Measurements from ENCODE around the gene SRP19. TPM values are rescaled to one million over a fixed set of nuclear protein-coding genes. Genes with fewer than 3 reads are reported as not detected.

The SRP19 gene
- total and polyA plus RNA-seq, 4 experiments from 2014 or later: 51.4 to 163 (median 102) TPM

GRCh38 chr5:112866739-112867138 lies 5.7 kb downstream of the SRP19 start:
- Histone ChIP-seq H3K4me1 (ENCODE audit: insufficient read depth, low read length) (peaks cover 51% of the 10 kb centered on the region), H3K9me3 (ENCODE audit: control insufficient read depth in 1 of 2, low read length in 2 of 2) (no peaks in the 10 kb centered on the region), H3K27ac (ENCODE audit: low read depth, low read length) (no peak overlapping the region), H3K27me3 (ENCODE audit: insufficient read depth, low read length) (no peaks in the 10 kb centered on the region), H3K4me3 (ENCODE audit: low read length in 2 of 2) (no peak overlapping the region), H3K36me3 (ENCODE audit: insufficient read depth, low read length) (peaks cover 37% of the 10 kb centered on the region)
- POLR2A ChIA-PET (ENCODE audit: partially characterized antibody): interaction anchor here (1.2 kb wide), 1 partner anchor 22 kb away, joined by 3 read pairs; no protein-coding TSS in a partner anchor
- no peaks in the 10 kb centered on the region for H3K27me3 Mint-ChIP-seq
- peaks cover 40 to 73% of the 10 kb centered on the region in 2 donors for H3K36me3 Mint-ChIP-seq
- no peak for DNase-seq
- no peak overlapping the region for H3K4me3 Mint-ChIP-seq
- H3K4me1 Mint-ChIP-seq: peaks cover 30 to 59% (median 46%) of the 10 kb centered on the region in 4 donors
- peak overlapping the region in 5 of 7 donors; percentile 3 to 78 (median 11) for H3K27ac Mint-ChIP-seq
- intact Hi-C loops (cut with micrococcal nuclease): no loop called here
- H3K9me3 Mint-ChIP-seq: no peaks in the 10 kb centered on the region
- CTCF ChIA-PET (ENCODE audit: partially characterized antibody): interaction anchor here (1.1 to 1.5 kb wide), 2 partner anchors 19 to 23 kb away, joined by 5 to 7 read pairs; no protein-coding TSS in a partner anchor

DNA sequence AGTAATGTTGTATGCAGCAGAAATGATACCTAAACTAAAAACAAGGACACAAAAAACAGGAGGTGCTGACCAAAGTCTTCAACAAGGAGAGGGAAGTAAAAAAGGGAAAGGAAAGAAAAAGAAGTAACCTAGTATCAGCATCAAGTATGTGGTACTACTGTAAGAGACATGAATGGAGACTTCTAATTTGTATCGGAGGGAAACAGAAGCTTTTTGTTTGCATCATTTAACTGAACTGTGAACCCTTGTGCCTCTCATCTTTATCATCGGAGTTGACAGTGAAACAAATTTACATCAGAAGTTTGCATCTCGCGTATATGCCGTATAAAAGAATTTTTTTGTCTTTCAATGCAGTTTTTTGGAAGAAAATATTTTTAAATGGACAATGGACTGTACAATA lies 6.3 kb downstream of the SRP19 start:
- DNase-seq: no peak
- H3K27ac ChIP-seq (ENCODE audit: low read depth, low read length): no peak overlapping the region
- H3K36me3 ChIP-seq (ENCODE audit: insufficient read depth, low read length): peaks cover 37% of the 10 kb centered on the region
- H3K27me3 Mint-ChIP-seq: no peaks in the 10 kb centered on the region
- H3K4me3 ChIP-seq (ENCODE audit: low read length in 2 of 2): no peak overlapping the region
- CTCF ChIA-PET (ENCODE audit: partially characterized antibody): interaction anchor here (1.0 to 1.5 kb wide), 3 partner anchors 19 to 55 kb away, joined by 3 to 7 read pairs (median 5); no protein-coding TSS in a partner anchor
- no peak overlapping the region for H3K4me3 Mint-ChIP-seq
- H3K9me3 Mint-ChIP-seq: no peaks in the 10 kb centered on the region
- H3K9me3 ChIP-seq (ENCODE audit: control insufficient read depth in 1 of 2, low read length in 2 of 2): no peaks in the 10 kb centered on the region
- intact Hi-C loops (cut with micrococcal nuclease): no loop called here
- peaks cover 40 to 74% of the 10 kb centered on the region in 2 donors for H3K36me3 Mint-ChIP-seq
- no peaks in the 10 kb centered on the region for H3K27me3 ChIP-seq (ENCODE audit: insufficient read depth, low read length)
- H3K4me1 ChIP-seq (ENCODE audit: insufficient read depth, low read length): peaks cover 45% of the 10 kb centered on the region
- H3K4me1 Mint-ChIP-seq: peaks cover 29 to 53% (median 42%) of the 10 kb centered on the region in 4 donors
- peak overlapping the region in 6 of 7 donors; percentile 11 to 82 (median 51) for H3K27ac Mint-ChIP-seq
- POLR2A ChIA-PET (ENCODE audit: partially characterized antibody): no interaction called here

- Mint-ChIP-seq H3K9me3 (no peaks in the 10 kb centered on the region), H3K27me3 (no peaks in the 10 kb centered on the region), H3K4me3 (peak overlapping the region in 1 of 8 donors; percentile 11), H3K4me1 (peaks cover 26 to 52% (median 40%) of the 10 kb centered on the region in 4 donors), H3K27ac (peak overlapping the region; percentile 30 to 88 (median 78)), H3K36me3 (peaks cover 32 to 64% of the 10 kb centered on the region in 2 donors)
- H3K27ac ChIP-seq (ENCODE audit: low read depth, low read length): peak overlapping the region; percentile 6
- ChIA-PET POLR2A (ENCODE audit: partially characterized antibody) (interaction anchor here (0.5 to 2.1 kb wide), 6 partner anchors 9 to 106 kb away, joined by 3 to 8 read pairs (median 4); partner anchors contain the start of genes DCP2, REEP5 and SRP19), CTCF (ENCODE audit: partially characterized antibody) (interaction anchor here (1.2 to 1.5 kb wide), 2 partner anchors 9 to 57 kb away, joined by 3 to 5 read pairs; partner anchors contain the start of gene SRP19)
- DNase-seq: peak in 3 of 5 donors; percentile 19 to 45 (median 32)
- H3K9me3 ChIP-seq (ENCODE audit: control insufficient read depth in 1 of 2, low read length in 2 of 2): no peaks in the 10 kb centered on the region
- H3K27me3 ChIP-seq (ENCODE audit: insufficient read depth, low read length): no peaks in the 10 kb centered on the region
- peaks cover 40% of the 10 kb centered on the region for H3K4me1 ChIP-seq (ENCODE audit: insufficient read depth, low read length)
- H3K36me3 ChIP-seq (ENCODE audit: insufficient read depth, low read length): peaks cover 22% of the 10 kb centered on the region
- intact Hi-C loops (cut with micrococcal nuclease): no loop called here
- H3K4me3 ChIP-seq (ENCODE audit: low read length in 2 of 2): no peak overlapping the region
These were observed 8.9 kb downstream of the SRP19 start for GRCh38 chr5:112869948-112870347.

DNA sequence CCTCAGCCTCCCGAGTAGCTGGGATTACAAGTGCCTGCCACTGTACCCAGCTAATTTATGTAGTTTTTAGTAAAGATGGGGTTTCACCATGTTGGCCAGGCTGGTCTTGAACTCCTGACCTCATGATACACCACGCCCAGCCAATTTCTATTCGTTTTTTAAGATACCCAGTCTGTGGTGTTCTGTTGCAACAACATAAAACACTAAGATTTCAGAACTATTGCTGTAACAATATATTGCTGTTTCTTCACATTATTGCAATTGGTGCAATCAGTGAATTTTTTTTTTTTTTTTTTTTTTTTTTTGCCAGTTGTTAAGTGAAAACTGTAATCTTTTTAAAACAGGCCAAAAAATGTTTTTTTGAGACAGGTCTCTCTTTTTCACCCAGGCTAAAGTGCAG lies 9.9 kb downstream of the SRP19 start:
- H3K4me1 ChIP-seq (ENCODE audit: insufficient read depth, low read length): peaks cover 40% of the 10 kb centered on the region
- DNase-seq: no peak
- no peaks in the 10 kb centered on the region for H3K9me3 Mint-ChIP-seq
- H3K4me3 Mint-ChIP-seq: no peak overlapping the region
- no peaks in the 10 kb centered on the region for H3K27me3 ChIP-seq (ENCODE audit: insufficient read depth, low read length)
- no peaks in the 10 kb centered on the region for H3K27me3 Mint-ChIP-seq
- intact Hi-C loops (cut with micrococcal nuclease): no loop called here
- peaks cover 32 to 62% of the 10 kb centered on the region in 2 donors for H3K36me3 Mint-ChIP-seq
- H3K4me1 Mint-ChIP-seq: peaks cover 26 to 52% (median 41%) of the 10 kb centered on the region in 4 donors
- peak overlapping the region in 2 of 7 donors; percentile 48 to 78 for H3K27ac Mint-ChIP-seq
- ChIA-PET CTCF (ENCODE audit: partially characterized antibody) (interaction anchor here (1.2 to 1.5 kb wide), 2 partner anchors 10 to 56 kb away, joined by 3 to 5 read pairs; partner anchors contain the start of gene SRP19), POLR2A (ENCODE audit: partially characterized antibody) (interaction anchor here (1.1 to 2.1 kb wide), 3 partner anchors 10 to 105 kb away, joined by 3 to 6 read pairs (median 5); partner anchors contain the start of genes DCP2, REEP5 and SRP19)
- H3K27ac ChIP-seq (ENCODE audit: low read depth, low read length): peak overlapping the region; percentile 6
- peaks cover 19% of the 10 kb centered on the region for H3K36me3 ChIP-seq (ENCODE audit: insufficient read depth, low read length)
- H3K4me3 ChIP-seq (ENCODE audit: low read length in 2 of 2): no peak overlapping the region
- H3K9me3 ChIP-seq (ENCODE audit: control insufficient read depth in 1 of 2, low read length in 2 of 2): no peaks in the 10 kb centered on the region

DNA sequence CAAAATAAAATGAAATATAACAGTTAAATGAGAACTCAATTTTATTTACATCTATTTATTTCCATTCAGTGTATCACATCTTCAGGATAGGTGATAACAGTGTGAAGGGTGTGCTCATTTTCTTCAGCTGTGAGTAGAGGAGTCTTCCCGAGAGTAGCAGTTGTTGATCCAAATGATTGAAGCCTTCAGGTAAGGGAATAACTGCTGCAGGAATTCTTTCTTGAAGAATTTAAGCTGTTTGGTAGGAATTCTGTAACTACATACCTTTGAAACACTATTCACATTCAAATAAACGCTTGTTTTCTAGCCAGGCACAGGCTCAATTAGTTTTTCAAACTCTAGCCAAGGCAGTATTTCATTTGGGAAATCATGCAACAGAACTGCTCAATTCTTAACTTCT lies 15.3 kb downstream of the SRP19 start:
- peaks cover 36 to 57% (median 45%) of the 10 kb centered on the region in 4 donors for H3K4me1 Mint-ChIP-seq
- peaks cover 52% of the 10 kb centered on the region for H3K4me1 ChIP-seq (ENCODE audit: insufficient read depth, low read length)
- intact Hi-C loops (cut with micrococcal nuclease): no loop called here
- no peak overlapping the region for H3K4me3 Mint-ChIP-seq
- no peaks in the 10 kb centered on the region for H3K9me3 ChIP-seq (ENCODE audit: control insufficient read depth in 1 of 2, low read length in 2 of 2)
- peaks cover 23 to 44% of the 10 kb centered on the region in 2 donors for H3K36me3 Mint-ChIP-seq
- H3K27me3 Mint-ChIP-seq: no peaks in the 10 kb centered on the region
- H3K27ac ChIP-seq (ENCODE audit: low read depth, low read length): no peak overlapping the region
- peak overlapping the region in 3 of 7 donors; percentile 3 to 91 (median 30) for H3K27ac Mint-ChIP-seq
- no peak overlapping the region for H3K4me3 ChIP-seq (ENCODE audit: low read length in 2 of 2)
- H3K36me3 ChIP-seq (ENCODE audit: insufficient read depth, low read length): no peaks in the 10 kb centered on the region
- no peaks in the 10 kb centered on the region for H3K27me3 ChIP-seq (ENCODE audit: insufficient read depth, low read length)
- ChIA-PET POLR2A (ENCODE audit: partially characterized antibody) (interaction anchor here (3.1 kb wide), 1 partner anchor 12 kb away, joined by 11 read pairs; no protein-coding TSS in a partner anchor), CTCF (ENCODE audit: partially characterized antibody) (interaction anchor here (2.0 kb wide), 1 partner anchor 28 kb away, joined by 9 read pairs; no protein-coding TSS in a partner anchor)
- DNase-seq: no peak
- no peaks in the 10 kb centered on the region for H3K9me3 Mint-ChIP-seq

DNA sequence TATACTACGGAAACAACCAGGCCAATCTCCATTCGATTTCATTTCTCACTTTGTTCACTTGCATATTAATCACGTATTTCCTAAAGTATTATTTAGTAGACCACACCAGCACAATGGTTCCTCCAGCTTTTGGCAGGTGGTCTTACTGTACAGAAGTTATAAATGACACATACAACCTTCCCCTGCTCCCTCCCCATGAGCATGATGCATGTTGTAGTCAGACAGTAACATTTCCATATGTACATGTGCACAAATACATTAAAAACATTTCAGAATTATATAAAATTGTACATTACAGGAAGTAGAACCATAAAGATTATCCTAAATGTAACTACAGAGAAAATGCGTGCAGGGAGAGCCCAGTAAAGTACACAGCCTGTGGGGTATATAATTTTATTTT lies 17.0 kb downstream of the SRP19 start:
- Histone ChIP-seq H3K27ac (ENCODE audit: low read depth, low read length) (peak overlapping the region; percentile 31), H3K27me3 (ENCODE audit: insufficient read depth, low read length) (no peaks in the 10 kb centered on the region), H3K4me3 (ENCODE audit: low read length in 2 of 2) (no peak overlapping the region), H3K4me1 (ENCODE audit: insufficient read depth, low read length) (peaks cover 52% of the 10 kb centered on the region), H3K36me3 (ENCODE audit: insufficient read depth, low read length) (no peaks in the 10 kb centered on the region), H3K9me3 (ENCODE audit: control insufficient read depth in 1 of 2, low read length in 2 of 2) (no peaks in the 10 kb centered on the region)
- no peaks in the 10 kb centered on the region for H3K27me3 Mint-ChIP-seq
- peaks cover 23 to 39% of the 10 kb centered on the region in 2 donors for H3K36me3 Mint-ChIP-seq
- peak overlapping the region in 2 of 8 donors; percentile 11 to 68 for H3K4me3 Mint-ChIP-seq
- intact Hi-C loops (cut with micrococcal nuclease): loop anchor here (1.0 to 2.0 kb wide), 2 partner anchors 17 to 45 kb away; partner anchors contain the start of genes REEP5 and SRP19
- H3K4me1 Mint-ChIP-seq: peaks cover 33 to 54% (median 42%) of the 10 kb centered on the region in 4 donors
- DNase-seq: no peak
- POLR2A ChIA-PET (ENCODE audit: partially characterized antibody): interaction anchor here (1.0 to 3.1 kb wide), 8 partner anchors 8 to 98 kb away, joined by 4 to 20 read pairs (median 7); partner anchors contain the start of genes DCP2, REEP5 and SRP19
- no peaks in the 10 kb centered on the region for H3K9me3 Mint-ChIP-seq
- CTCF ChIA-PET (ENCODE audit: partially characterized antibody): interaction anchor here (0.8 to 1.7 kb wide), 11 partner anchors 8 to 101 kb away, joined by 3 to 8 read pairs (median 3); partner anchors contain the start of gene REEP5
- H3K27ac Mint-ChIP-seq: peak overlapping the region; percentile 52 to 91 (median 83)

DNA sequence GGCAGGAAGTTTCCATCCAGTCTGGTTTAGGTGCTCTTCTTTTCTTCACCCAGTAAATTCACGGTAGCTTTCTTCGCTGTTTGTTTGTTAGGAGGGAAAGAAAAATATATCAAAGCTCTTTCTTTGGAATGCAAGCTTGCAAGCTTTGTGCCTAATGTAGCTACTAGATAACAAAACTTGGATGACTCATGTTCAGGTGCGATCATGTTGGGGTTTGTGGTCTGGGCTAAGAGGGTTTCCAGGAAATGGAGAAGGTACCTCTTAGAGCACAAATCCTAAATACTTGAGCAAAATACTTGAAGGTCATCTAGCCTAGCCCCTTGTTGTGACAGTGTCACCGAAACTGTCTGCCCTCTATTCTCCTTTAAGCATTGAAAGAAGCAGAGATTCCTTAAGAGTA lies 17.7 kb downstream of the SRP19 start:
- peak; percentile 32 to 87 (median 49) for DNase-seq
- peaks cover 23 to 36% of the 10 kb centered on the region in 2 donors for H3K36me3 Mint-ChIP-seq
- CTCF ChIA-PET (ENCODE audit: partially characterized antibody): interaction anchor here (0.8 to 1.7 kb wide), 10 partner anchors 13 to 100 kb away, joined by 3 to 8 read pairs (median 3); partner anchors contain the start of gene REEP5
- POLR2A ChIA-PET (ENCODE audit: partially characterized antibody): interaction anchor here (1.0 to 3.1 kb wide), 8 partner anchors 9 to 98 kb away, joined by 4 to 20 read pairs (median 7); partner anchors contain the start of genes DCP2, REEP5 and SRP19
- Histone ChIP-seq H3K27me3 (ENCODE audit: insufficient read depth, low read length) (no peaks in the 10 kb centered on the region), H3K36me3 (ENCODE audit: insufficient read depth, low read length) (no peaks in the 10 kb centered on the region), H3K27ac (ENCODE audit: low read depth, low read length) (peak overlapping the region; percentile 31), H3K9me3 (ENCODE audit: control insufficient read depth in 1 of 2, low read length in 2 of 2) (no peaks in the 10 kb centered on the region), H3K4me3 (ENCODE audit: low read length in 2 of 2) (peak overlapping the region in 1 of 2 donors; percentile 13), H3K4me1 (ENCODE audit: insufficient read depth, low read length) (peaks cover 47% of the 10 kb centered on the region)
- H3K4me3 Mint-ChIP-seq: peak overlapping the region; percentile 3 to 73 (median 48)
- no peaks in the 10 kb centered on the region for H3K27me3 Mint-ChIP-seq
- H3K27ac Mint-ChIP-seq: peak overlapping the region; percentile 32 to 88 (median 80)
- H3K9me3 Mint-ChIP-seq: no peaks in the 10 kb centered on the region
- peaks cover 30 to 50% (median 38%) of the 10 kb centered on the region in 4 donors for H3K4me1 Mint-ChIP-seq
- intact Hi-C loops (cut with micrococcal nuclease): loop anchor here (1.0 to 2.0 kb wide), 2 partner anchors 17 to 44 kb away; partner anchors contain the start of genes REEP5 and SRP19

All from CD4-positive, alpha-beta memory T cell (primary cell).